HepG2 (cell line): ENCODE results near the gene SCFD1. TPM values are rescaled to one million over a fixed set of nuclear protein-coding genes. Genes with fewer than 3 reads are reported as not detected.

Source experiments
- CREB3 ChIP-seq: sonication (generic); formaldehyde crosslinking; IDR thresholded peaks from 2 replicates; pipeline ENCODE4 v1.5.0; 2020; ENCODE audit warnings: missing genetic modification reagents
- DDIT3 ChIP-seq: sonication (generic); formaldehyde crosslinking; IDR thresholded peaks from 2 replicates; pipeline ENCODE4 v1.4.0; 2020; ENCODE audit warnings: mild to moderate bottlenecking, missing genetic modification reagents
- FOXK1 ChIP-seq: sonication (generic); formaldehyde crosslinking; IDR thresholded peaks from 2 replicates; pipeline ENCODE4 v1.4.0; 2020; ENCODE audit warnings: low read depth, missing genetic modification reagents, borderline replicate concordance
- FOXP4 ChIP-seq: sonication (generic); formaldehyde crosslinking; IDR thresholded peaks from 2 replicates; pipeline ENCODE4 v1.4.0; 2020; ENCODE audit warnings: missing genetic modification reagents
- GABPA ChIP-seq, 2 experiments: IDR thresholded peaks; 2 replicates each; pipeline ENCODE4 v1.6.1; 2011 to 2016; ENCODE audit warnings: low read depth in 2 of 2, low read length in 1 of 2, missing biosample characterization in 1 of 2, missing genetic modification characterization in 1 of 2
- GATAD1 ChIP-seq: IDR thresholded peaks from 2 replicates; pipeline ENCODE4 v1.6.1; 2016; ENCODE audit warnings: missing genetic modification reagents, missing compliant biosample characterization
- HOXD1 ChIP-seq: sonication (generic); formaldehyde crosslinking; IDR thresholded peaks from 2 replicates; pipeline ENCODE4 v1.5.0; 2020; ENCODE audit warnings: missing genetic modification reagents
- NBN ChIP-seq: fragments of 450-650 bp; conservative IDR thresholded peaks from 2 replicates; pipeline ENCODE4 v1.6.1; 2017
- PAF1 ChIP-seq: IDR thresholded peaks from 2 replicates; pipeline ENCODE4 v1.6.1; 2016; ENCODE audit warnings: missing genetic modification reagents, missing compliant biosample characterization
- PHF20 ChIP-seq: sonication (generic); formaldehyde crosslinking; IDR thresholded peaks from 2 replicates; pipeline ENCODE4 v1.5.0; 2020; ENCODE audit warnings: mild to moderate bottlenecking, missing genetic modification reagents
- SALL1 ChIP-seq: sonication (generic); formaldehyde crosslinking; IDR thresholded peaks from 2 replicates; pipeline ENCODE4 v1.8.0; 2022; ENCODE audit warnings: mild to moderate bottlenecking, missing genetic modification reagents
- SYNCRIP ChIP-seq: fragments of 200-400 bp; formaldehyde crosslinking; IDR thresholded peaks from 2 replicates; pipeline ENCODE4 v1.6.1; 2018; ENCODE audit warnings: mild to moderate bottlenecking, low read depth, low read length; ENCODE audit not compliant: insufficient read depth
- U2AF2 ChIP-seq: fragments of 200-400 bp; formaldehyde crosslinking; IDR thresholded peaks from 2 replicates; pipeline ENCODE4 v1.6.1; 2017; ENCODE audit warnings: low read depth, mild to moderate bottlenecking, low read length
- ZFP82 ChIP-seq: sonication (generic); formaldehyde crosslinking; IDR thresholded peaks from 2 replicates; pipeline ENCODE4 v1.5.1; 2020; ENCODE audit warnings: mild to moderate bottlenecking, missing genetic modification reagents, borderline replicate concordance
- ZFP91 ChIP-seq: sonication (generic); formaldehyde crosslinking; IDR thresholded peaks from 2 replicates; pipeline ENCODE4 v1.9.0; 2022; ENCODE audit warnings: missing genetic modification reagents, mild to moderate bottlenecking, borderline replicate concordance
- ZGPAT ChIP-seq: IDR thresholded peaks from 2 replicates; pipeline ENCODE4 v1.6.1; 2016; ENCODE audit warnings: mild to moderate bottlenecking
- ZNF143 ChIP-seq: sonication (generic); formaldehyde crosslinking; IDR thresholded peaks from 2 replicates; pipeline ENCODE4 v1.4.0; 2020; ENCODE audit warnings: missing genetic modification reagents
- ZNF260 ChIP-seq: sonication (generic); formaldehyde crosslinking; IDR thresholded peaks from 2 replicates; pipeline ENCODE4 v1.4.0; 2020; ENCODE audit warnings: missing genetic modification reagents, low read depth, mild to moderate bottlenecking, borderline replicate concordance
- ZNF326 ChIP-seq: sonication (generic); formaldehyde crosslinking; IDR thresholded peaks from 2 replicates; pipeline ENCODE4 v1.4.0; 2020; ENCODE audit warnings: missing genetic modification reagents, borderline replicate concordance
- ZNF414 ChIP-seq: sonication (generic); formaldehyde crosslinking; IDR thresholded peaks from 2 replicates; pipeline ENCODE4 v1.5.0; 2020; ENCODE audit warnings: missing genetic modification reagents
- ZNF605 ChIP-seq: sonication (generic); formaldehyde crosslinking; IDR thresholded peaks from 2 replicates; pipeline ENCODE4 v1.8.0; 2022; ENCODE audit warnings: mild to moderate bottlenecking, missing genetic modification reagents
- ZNF773 ChIP-seq: sonication (generic); formaldehyde crosslinking; IDR thresholded peaks from 2 replicates; pipeline ENCODE4 v1.4.0; 2020; ENCODE audit warnings: missing genetic modification reagents, borderline replicate concordance
- polyA plus RNA-seq, 8 experiments: library from polyadenylated mRNA; depleted of rRNA in 3 of 8; stranded (reverse) in 7 of 8; unstranded in 1 of 8; fragments of >200 nt; fragmentation: Illumina TruSeq in 4 of 8; extraction: Trizol in 4 of 8; gene quantifications; 2 replicates each; pipeline versions ENCODE4 v1.2.1 to v1.2.3, GENCODE V29; 2011 to 2016; ENCODE audit warnings: low read depth in 4 of 8, missing spikeins in 1 of 8, mixed read lengths in 1 of 8; ENCODE audit not compliant: insufficient read depth in 1 of 8
- total RNA-seq, 5 experiments: library from RNA; depleted of rRNA; stranded (reverse); fragments of >200 nt; fragmentation: Illumina TruSeq; extraction: Trizol; gene quantifications; 2 replicates each; pipeline ENCODE4 v1.2.3, GENCODE V29; 2016; ENCODE audit warnings: low read depth in 1 of 5

SCFD1 gene
- total and polyA plus RNA-seq, 2 of the 13 experiments (the other 11 are each of a cell fraction or from before 2014, with no cell fraction given): 235 to 256 TPM

GRCh38 chr14:30621354-30621939, 672 bp upstream of the SCFD1 start (continued):
- TF ChIP-seq ZGPAT (CRISPR knock-in tag) (no peak), CREB3 (CRISPR knock-in tag) (no peak), U2AF2 (no peak), ZNF773 (CRISPR knock-in tag) (no peak), FOXK1 (CRISPR knock-in tag) (peak; percentile 11; the same call in 1 of the 2 replicates), ZFP91 (CRISPR knock-in tag) (no peak), PAF1 (CRISPR knock-in tag) (peak; percentile 72), GABPA (IDR thresholded peaks at IDR 0.05; ENCODE audit: low read depth, low read length) (0 out of 2 replicates have a peak, but pooled peaks have one; percentile 8), GABPA (CRISPR knock-in tag; IDR thresholded peaks at IDR 0.05; ENCODE audit: low read depth) (no peak), ZNF414 (CRISPR knock-in tag) (0 out of 2 replicates have a peak, but pooled peaks have one; percentile 32), ZNF605 (no peak), DDIT3 (CRISPR knock-in tag) (peak; percentile 14; the same call in 1 of the 2 replicates), SALL1 (CRISPR knock-in tag) (no peak; the same call in 1 of the 2 replicates), PHF20 (CRISPR knock-in tag) (no peak), ZNF260 (CRISPR knock-in tag) (no peak), ZNF326 (CRISPR knock-in tag) (0 out of 2 replicates have a peak, but pooled peaks have one; percentile 24), NBN (no peak), FOXP4 (CRISPR knock-in tag) (no peak), SYNCRIP (no peak), ZNF143 (CRISPR knock-in tag) (no peak), ZFP82 (CRISPR knock-in tag) (peak; percentile 87), HOXD1 (CRISPR knock-in tag) (0 out of 2 replicates have a peak, but pooled peaks have one; percentile 27), GATAD1 (CRISPR knock-in tag) (no peak)
